ENCODE data around the gene ZCCHC9. TPM values are rescaled to one million over a fixed set of nuclear protein-coding genes. Genes with fewer than 3 reads are reported as not detected.

Gene ZCCHC9
- total and polyA plus RNA-seq, 2 of the 4 experiments (the other 2 are of a cell fraction), result 20.4 to 24.6 TPM

DNA sequence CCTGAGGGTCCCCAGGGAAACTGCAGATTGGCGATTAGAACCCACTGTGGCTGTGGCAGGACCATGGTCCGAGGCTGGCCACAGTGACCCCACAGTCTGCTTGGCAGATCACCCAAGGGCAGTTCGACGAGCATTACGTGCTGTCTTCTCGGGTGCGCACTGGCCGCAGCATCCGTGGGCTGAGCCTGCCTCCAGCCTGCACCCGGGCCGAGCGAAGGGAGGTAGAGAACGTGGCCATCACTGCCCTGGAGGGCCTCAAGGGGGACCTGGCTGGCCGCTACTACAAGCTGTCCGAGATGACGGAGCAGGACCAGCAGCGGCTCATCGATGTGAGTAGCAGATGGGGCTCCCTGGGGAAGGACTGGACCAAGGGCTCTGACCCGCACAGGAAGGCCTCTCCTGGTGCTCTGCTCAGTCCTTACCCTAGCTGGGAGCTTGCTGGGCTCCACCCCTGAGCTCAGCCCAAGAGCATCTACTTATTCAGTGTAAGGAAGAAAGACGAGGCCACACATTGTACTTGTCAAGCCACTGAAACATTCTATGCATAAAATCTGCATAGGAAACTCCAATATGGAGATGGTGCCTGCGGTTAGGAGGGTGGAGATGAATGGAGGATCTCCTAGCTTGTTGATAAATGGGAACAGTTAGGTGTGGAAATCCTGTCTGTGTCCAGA lies 46.4 kb upstream of the ZCCHC9 start:
- Histone ChIP-seq H2AFZ (replicated peaks; ENCODE audit: low read length, poor library complexity) (no peak overlapping the region), H3K9ac (ENCODE audit: low read depth, low read length) (no peak overlapping the region), H2BK5ac (ENCODE audit: low read depth, low read length, poor library complexity, severe bottlenecking) (no peak overlapping the region), H3K4me3 (ENCODE audit: insufficient read depth, low read depth, low read length) (no peak overlapping the region), H2AK5ac (ENCODE audit: low read depth, low read length) (no peak overlapping the region), H3K79me1 (ENCODE audit: low read depth in 1 of 2, low read length in 2 of 2) (peaks cover 3 to 12% of the 10 kb centered on the region in 2 experiments; a peak in 2 of 4 replicates), H3K9me1 (ENCODE audit: insufficient read depth, low read length) (peaks cover 3% of the 10 kb centered on the region; the same call in 1 of the 2 replicates), H3K27ac (ENCODE audit: insufficient read depth, low read length) (no peak overlapping the region), H4K20me1 (ENCODE audit: insufficient read depth, low read length) (no peaks in the 10 kb centered on the region), H3K4me2 (ENCODE audit: low read depth, low read length) (no peak overlapping the region), H2BK15ac (ENCODE audit: low read depth, low read length) (no peak overlapping the region), H3K36me3 (ENCODE audit: control insufficient read depth, insufficient read depth, low read length) (no peaks in the 10 kb centered on the region), H2BK20ac (ENCODE audit: low read depth, low read length) (no peak overlapping the region), H2BK120ac (ENCODE audit: low read depth, low read length) (no peak overlapping the region), H4K8ac (ENCODE audit: low read depth in 2 of 2, low read length in 2 of 2) (no peak overlapping the region), H3K9me3 (ENCODE audit: control insufficient read depth, insufficient read depth, low read length) (no peaks in the 10 kb centered on the region), H4K91ac (ENCODE audit: insufficient read depth, low read depth, low read length) (no peak overlapping the region), H4K5ac (ENCODE audit: low read depth, low read length) (no peak overlapping the region), H2AK9ac (replicated peaks; ENCODE audit: low read depth, low read length, poor library complexity) (no peak overlapping the region), H3K14ac (replicated peaks; ENCODE audit: low read depth, low read length) (no peak overlapping the region), H3K18ac (ENCODE audit: low read depth, low read length) (no peak overlapping the region), H3K4ac (ENCODE audit: low read depth, low read length) (no peak overlapping the region), H3K23ac (ENCODE audit: low read depth, low read length) (no peak overlapping the region), H3K56ac (ENCODE audit: extremely low read depth, insufficient read depth, low read length) (no peak overlapping the region), H3K4me1 (ENCODE audit: control insufficient read depth, insufficient read depth, low read length) (no peaks in the 10 kb centered on the region), H3K27me3 (ENCODE audit: control insufficient read depth, insufficient read depth, low read length) (no peaks in the 10 kb centered on the region)
- BruUV-seq (replicated peaks), result no TSS peak
- TF ChIP-seq RAD21 (IDR thresholded peaks at IDR 0.05; ENCODE audit: low read length) (no peak), MAZ (IDR thresholded peaks at IDR 0.05; ENCODE audit: borderline replicate concordance, low read depth, low read length) (no peak), RFX5 (IDR thresholded peaks at IDR 0.05; ENCODE audit: low read depth, low read length) (no peak), ELK1 (IDR thresholded peaks at IDR 0.05; ENCODE audit: borderline replicate concordance, low read depth, low read length) (no peak), FOS (IDR thresholded peaks at IDR 0.05; ENCODE audit: low read depth, low read length) (no peak), BHLHE40 (IDR thresholded peaks at IDR 0.05; ENCODE audit: low read depth, low read length) (no peak), MXI1 (IDR thresholded peaks at IDR 0.05; ENCODE audit: borderline replicate concordance, low read depth, low read length) (no peak), CEBPB (IDR thresholded peaks at IDR 0.05; ENCODE audit: low read depth, low read length) (no peak), SMC3 (IDR thresholded peaks at IDR 0.05; ENCODE audit: low read depth, low read length) (no peak), MAFK (IDR thresholded peaks at IDR 0.05; ENCODE audit: low read depth, low read length) (no peak), CTCF (conservative IDR thresholded peaks at IDR 0.05; ENCODE audit: low read depth, low read length) (no peak), POLR2A (IDR thresholded peaks at IDR 0.05; ENCODE audit: low read depth, low read length) (no peak), NFE2L2 (IDR thresholded peaks at IDR 0.05; ENCODE audit: low read depth, low read length) (no peak), RCOR1 (IDR thresholded peaks at IDR 0.05; ENCODE audit: insufficient replicate concordance, low read length) (no peak)
- TF ChIP-seq, protein P1, sequence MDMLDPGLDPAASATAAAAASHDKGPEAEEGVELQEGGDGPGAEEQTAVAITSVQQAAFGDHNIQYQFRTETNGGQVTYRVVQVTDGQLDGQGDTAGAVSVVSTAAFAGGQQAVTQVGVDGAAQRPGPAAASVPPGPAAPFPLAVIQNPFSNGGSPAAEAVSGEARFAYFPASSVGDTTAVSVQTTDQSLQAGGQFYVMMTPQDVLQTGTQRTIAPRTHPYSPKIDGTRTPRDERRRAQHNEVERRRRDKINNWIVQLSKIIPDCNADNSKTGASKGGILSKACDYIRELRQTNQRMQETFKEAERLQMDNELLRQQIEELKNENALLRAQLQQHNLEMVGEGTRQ (IDR thresholded peaks at IDR 0.05; ENCODE audit: low read depth, low read length), result no peak
- 96% methylated on average over 9 of the region's 21 CpGs; no CpG with 5 or more reads in 1 of the 2 experiments for WGBS, 2 experiments (ENCODE audit: extremely low coverage in 2 of 2, insufficient read length in 1 of 2)
- POLR2A ChIA-PET (ENCODE audit: unreplicated experiment), result no interaction called here
- ATAC-seq (ENCODE audit: low read depth) (no peak), DNase-seq (no peak)
- CTCF ChIA-PET, result no interaction called here
- in situ Hi-C loops (cut with MboI; ENCODE audit: low sequenced_read_pairs), result no loop called here
- dilution Hi-C loops (cut with HindIII; ENCODE audit: low sequenced_read_pairs, unreplicated experiment), result no loop called here
- intact Hi-C loops (cut with micrococcal nuclease), result no loop called here

Data from IMR-90 (cell line).